Tibial nerve (tissue), 4 donors: ENCODE data around the gene GPR6.

Experiments used
- CTCF ChIP-seq, 5 experiments: fragments of 200-600 bp in 3 of 5; fragments of 450-650 bp in 2 of 5; sonication (generic) in 3 of 5; IDR thresholded peaks; one replicate each; pipeline ENCODE4 v1.5.1; 2016 to 2019; ENCODE audit warnings: antibody characterized with exemption in 5 of 5, mild to moderate bottlenecking in 3 of 5, moderate library complexity in 2 of 5
- EP300 ChIP-seq, 2 donors: sonication (generic); formaldehyde crosslinking; IDR thresholded peaks; one replicate each; pipeline ENCODE4 v1.6.1; 2017; ENCODE audit warnings: antibody characterized with exemption in 2 of 2, mild to moderate bottlenecking in 1 of 2

GRCh38 chr6:109961611-109962041 lies 16.5 kb upstream of the GPR6 start:
- no peak for TF ChIP-seq CTCF (IDR thresholded peaks at IDR 0.05)
- TF ChIP-seq EP300 (IDR thresholded peaks at IDR 0.05), result no peak
